IPS-18a (cell line): ENCODE measurements around the gene UNC13A.
A peak's percentile ranks its signal among the peaks of the same experiment; 100 is the strongest.

Experiments
- H3K27ac ChIP-seq: one replicate; pipeline ENCODE4 v1.5.1; 2013; ENCODE audit warnings: low read length
- H3K27me3 ChIP-seq: one replicate; pipeline ENCODE4 v1.6.1; 2013; ENCODE audit warnings: mild to moderate bottlenecking, low read length; ENCODE audit not compliant: control insufficient read depth, insufficient read depth
- H3K36me3 ChIP-seq: one replicate; pipeline ENCODE4 v1.6.1; 2013; ENCODE audit warnings: low read depth, low read length; ENCODE audit not compliant: control insufficient read depth
- H3K4me1 ChIP-seq: one replicate; pipeline ENCODE4 v1.6.1; 2013; ENCODE audit warnings: low read depth, low read length; ENCODE audit not compliant: control insufficient read depth
- H3K4me3 ChIP-seq: one replicate; pipeline ENCODE4 v1.5.1; 2013; ENCODE audit warnings: low read length
- H3K9ac ChIP-seq: one replicate; pipeline ENCODE4 v1.6.1; 2013; ENCODE audit warnings: mild to moderate bottlenecking, low read length, moderate library complexity
- H3K9me3 ChIP-seq: one replicate; pipeline ENCODE4 v1.6.1; 2013; ENCODE audit warnings: low read depth, low read length; ENCODE audit not compliant: control insufficient read depth

Gene UNC13A

GRCh38 chr19:17680230-17680722 lies 7.9 kb downstream of the UNC13A start:
- no peaks in the 10 kb centered on the region for H3K9me3 ChIP-seq
- H3K27ac ChIP-seq: no peak overlapping the region
- peak overlapping the region; percentile 39 for H3K4me3 ChIP-seq
- H3K36me3 ChIP-seq: no peaks in the 10 kb centered on the region
- no peak overlapping the region for H3K9ac ChIP-seq
- peaks cover 16% of the 10 kb centered on the region for H3K4me1 ChIP-seq
- H3K27me3 ChIP-seq: no peaks in the 10 kb centered on the region

- H3K9me3 ChIP-seq: no peaks in the 10 kb centered on the region
- H3K27ac ChIP-seq: no peak overlapping the region
- no peaks in the 10 kb centered on the region for H3K27me3 ChIP-seq
- H3K4me3 ChIP-seq: peak overlapping the region; percentile 39
- peaks cover 16% of the 10 kb centered on the region for H3K4me1 ChIP-seq
- no peaks in the 10 kb centered on the region for H3K36me3 ChIP-seq
- no peak overlapping the region for H3K9ac ChIP-seq
Measured at GRCh38 chr19:17679526-17680229, 8.5 kb downstream of the UNC13A start.

GRCh38 chr19:17678836-17679235 lies 9.3 kb downstream of the UNC13A start:
- H3K4me1 ChIP-seq: peaks cover 16% of the 10 kb centered on the region

GRCh38 chr19:17677002-17677401 lies 11.2 kb downstream of the UNC13A start:
- Histone ChIP-seq H3K4me3 (no peak overlapping the region), H3K4me1 (peaks cover 16% of the 10 kb centered on the region), H3K27ac (no peak overlapping the region), H3K36me3 (no peaks in the 10 kb centered on the region), H3K9me3 (no peaks in the 10 kb centered on the region), H3K27me3 (no peaks in the 10 kb centered on the region), H3K9ac (no peak overlapping the region)

More at GRCh38 chr19:17678836-17679235, 9.3 kb downstream of the UNC13A start:
- Histone ChIP-seq H3K9me3 (no peaks in the 10 kb centered on the region), H3K36me3 (no peaks in the 10 kb centered on the region), H3K27me3 (no peaks in the 10 kb centered on the region), H3K4me3 (no peak overlapping the region), H3K9ac (no peak overlapping the region), H3K27ac (no peak overlapping the region)

GRCh38 chr19:17676295-17676694 lies 11.9 kb downstream of the UNC13A start:
- H3K9ac ChIP-seq: no peak overlapping the region
- H3K4me1 ChIP-seq: peaks cover 15% of the 10 kb centered on the region
- no peaks in the 10 kb centered on the region for H3K27me3 ChIP-seq
- no peak overlapping the region for H3K4me3 ChIP-seq
- no peaks in the 10 kb centered on the region for H3K9me3 ChIP-seq
- H3K27ac ChIP-seq: no peak overlapping the region
- no peaks in the 10 kb centered on the region for H3K36me3 ChIP-seq

GRCh38 chr19:17673937-17674799 lies 14.0 kb downstream of the UNC13A start:
- H3K4me3 ChIP-seq: no peak overlapping the region
- no peaks in the 10 kb centered on the region for H3K27me3 ChIP-seq
- H3K9me3 ChIP-seq: no peaks in the 10 kb centered on the region
- H3K36me3 ChIP-seq: peaks cover 2% of the 10 kb centered on the region
- no peak overlapping the region for H3K9ac ChIP-seq
- peaks cover 3% of the 10 kb centered on the region for H3K4me1 ChIP-seq
- H3K27ac ChIP-seq: no peak overlapping the region

- Histone ChIP-seq H3K4me3 (no peak overlapping the region), H3K36me3 (peaks cover 7% of the 10 kb centered on the region), H3K9me3 (no peaks in the 10 kb centered on the region), H3K9ac (no peak overlapping the region), H3K27ac (no peak overlapping the region), H3K27me3 (no peaks in the 10 kb centered on the region), H3K4me1 (no peaks in the 10 kb centered on the region)
Measured at GRCh38 chr19:17671906-17672305, 16.2 kb downstream of the UNC13A start.

GRCh38 chr19:17669419-17669818 lies 18.7 kb downstream of the UNC13A start:
- Histone ChIP-seq H3K36me3 (peaks cover 20% of the 10 kb centered on the region), H3K9ac (no peak overlapping the region), H3K4me1 (no peaks in the 10 kb centered on the region)

GRCh38 chr19:17665058-17665457 lies 23.1 kb downstream of the UNC13A start:
- peaks cover 26% of the 10 kb centered on the region for H3K36me3 ChIP-seq
- no peak overlapping the region for H3K4me3 ChIP-seq
- no peaks in the 10 kb centered on the region for H3K4me1 ChIP-seq
- no peak overlapping the region for H3K9ac ChIP-seq
- H3K27ac ChIP-seq: no peak overlapping the region
- no peaks in the 10 kb centered on the region for H3K27me3 ChIP-seq
- H3K9me3 ChIP-seq: no peaks in the 10 kb centered on the region

More at GRCh38 chr19:17669419-17669818, 18.7 kb downstream of the UNC13A start:
- H3K27ac ChIP-seq: no peak overlapping the region
- no peaks in the 10 kb centered on the region for H3K27me3 ChIP-seq
- H3K9me3 ChIP-seq: no peaks in the 10 kb centered on the region
- H3K4me3 ChIP-seq: no peak overlapping the region

GRCh38 chr19:17659996-17660395 lies 28.2 kb downstream of the UNC13A start:
- H3K27ac ChIP-seq: no peak overlapping the region
- no peaks in the 10 kb centered on the region for H3K9me3 ChIP-seq
- no peaks in the 10 kb centered on the region for H3K4me1 ChIP-seq
- H3K36me3 ChIP-seq: peaks cover 28% of the 10 kb centered on the region
- H3K27me3 ChIP-seq: no peaks in the 10 kb centered on the region
- H3K9ac ChIP-seq: no peak overlapping the region
- no peak overlapping the region for H3K4me3 ChIP-seq

GRCh38 chr19:17658666-17659065 lies 29.5 kb downstream of the UNC13A start:
- no peak overlapping the region for H3K9ac ChIP-seq
- no peak overlapping the region for H3K27ac ChIP-seq
- H3K9me3 ChIP-seq: no peaks in the 10 kb centered on the region
- H3K4me1 ChIP-seq: no peaks in the 10 kb centered on the region
- H3K36me3 ChIP-seq: peaks cover 27% of the 10 kb centered on the region
- H3K4me3 ChIP-seq: no peak overlapping the region
- no peaks in the 10 kb centered on the region for H3K27me3 ChIP-seq
